RWPE2 (cell line): Measurements from ENCODE around the gene IL25.

ENCODE experiments used
- ATAC-seq: fragments of 200-7000 bp; cut with Tn5 transposase; 3 replicates; pipeline ENCODE4 v1.9.1; 2021; ENCODE audit warnings: low read depth
- DNase-seq: peaks from one replicate; pipeline ENCODE4 v3.0.0-alpha.2; 2020; ENCODE audit warnings: low spot score
- H3K27ac ChIP-seq: fragments of 450-650 bp; 2 replicates; pipeline ENCODE4 v1.5.1; 2017; ENCODE audit warnings: mild to moderate bottlenecking; ENCODE audit not compliant: poor library complexity, severe bottlenecking
- H3K27me3 ChIP-seq: fragments of 250-450 bp; sonication (Bioruptor Pico); 2 replicates; pipeline ENCODE4 v1.5.1; 2021; ENCODE audit warnings: mild to moderate bottlenecking, moderate library complexity; ENCODE audit not compliant: insufficient read depth, poor library complexity, severe bottlenecking
- H3K36me3 ChIP-seq: fragments of 250-450 bp; sonication (Bioruptor Pico); 2 replicates; pipeline ENCODE4 v1.5.1; 2020; ENCODE audit warnings: low read depth, mild to moderate bottlenecking, moderate library complexity
- H3K4me1 ChIP-seq: fragments of 250-450 bp; sonication (Bioruptor Pico); 2 replicates; pipeline ENCODE4 v1.5.1; 2021; ENCODE audit warnings: mild to moderate bottlenecking, moderate library complexity; ENCODE audit not compliant: insufficient read depth, poor library complexity, severe bottlenecking
- H3K4me3 ChIP-seq: fragments of 250-450 bp; sonication (Bioruptor Pico); 2 replicates; pipeline ENCODE4 v1.5.1; 2021; ENCODE audit warnings: mild to moderate bottlenecking, moderate library complexity; ENCODE audit not compliant: severe bottlenecking
- H3K9me3 ChIP-seq: fragments of 250-450 bp; sonication (Bioruptor Pico); 2 replicates; pipeline ENCODE4 v1.5.1; 2021; ENCODE audit warnings: mild to moderate bottlenecking, moderate library complexity; ENCODE audit not compliant: severe bottlenecking
- CTCF ChIP-seq: fragments of 450-650 bp; IDR thresholded peaks from one replicate; pipeline ENCODE4 v1.5.1; 2017; ENCODE audit warnings: mild to moderate bottlenecking, moderate library complexity; ENCODE audit not compliant: poor library complexity, severe bottlenecking

The IL25 gene

GRCh38 chr14:23373041-23373440 lies 432 bp downstream of the IL25 start:
- ATAC-seq (no peak), DNase-seq (no peak)

GRCh38 chr14:23375527-23376251 lies 3.1 kb downstream of the IL25 start:
- no peak for ATAC-seq
- no peaks in the 10 kb centered on the region for H3K4me1 ChIP-seq
- TF ChIP-seq CTCF = no peak
- H3K27me3 ChIP-seq = no peaks in the 10 kb centered on the region
- H3K36me3 ChIP-seq = no peaks in the 10 kb centered on the region
- DNase-seq = no peak
- H3K27ac ChIP-seq = no peak overlapping the region
- no peak overlapping the region for H3K4me3 ChIP-seq
- no peaks in the 10 kb centered on the region for H3K9me3 ChIP-seq

More at GRCh38 chr14:23373041-23373440, 432 bp downstream of the IL25 start:
- H3K4me1 ChIP-seq = no peaks in the 10 kb centered on the region
- H3K4me3 ChIP-seq = no peak overlapping the region
- H3K27me3 ChIP-seq = no peaks in the 10 kb centered on the region
- H3K27ac ChIP-seq = no peak overlapping the region
- H3K36me3 ChIP-seq = no peaks in the 10 kb centered on the region
- H3K9me3 ChIP-seq = no peaks in the 10 kb centered on the region
- TF ChIP-seq CTCF = no peak

- H3K4me3 ChIP-seq = no peak within 1 kb of the TSS
- no peaks in the 10 kb centered on the region for H3K9me3 ChIP-seq
- no peak for TF ChIP-seq CTCF
- no peaks in the 10 kb centered on the region for H3K4me1 ChIP-seq
- H3K27me3 ChIP-seq = no peaks in the 10 kb centered on the region
- H3K36me3 ChIP-seq = no peaks in the 10 kb centered on the region
- H3K27ac ChIP-seq = no peak within 1 kb of the TSS
- no peak for DNase-seq
- ATAC-seq = no peak
Measured at GRCh38 chr14:23376482-23377197, 4.0 kb downstream of the IL25 start, which contains the start of gene CMTM5. TSS of gene CMTM5 (plus strand) at chr14:23377046. CDS start at chr14:23377252, 206 bp downstream.

- Histone ChIP-seq H3K4me3 (no peak overlapping the region), H3K4me1 (no peaks in the 10 kb centered on the region), H3K36me3 (no peaks in the 10 kb centered on the region), H3K27me3 (no peaks in the 10 kb centered on the region), H3K9me3 (no peaks in the 10 kb centered on the region), H3K27ac (no peak overlapping the region)
- no peak for ATAC-seq
- DNase-seq = no peak
- no peak for TF ChIP-seq CTCF
Measured at GRCh38 chr14:23377198-23377550, 4.6 kb downstream of the IL25 start.
